A673 (cell line): ENCODE results near the gene ATP5F1D. TPM values are rescaled to one million over a fixed set of nuclear protein-coding genes. Genes with fewer than 3 reads are reported as not detected.
"Not testable (repeated sequence)": the region's sequence is repeated elsewhere in the genome, so short reads cannot be mapped to it uniquely, and the experiment has no call there.

ENCODE experiments used
- Bru-seq: library from RNA; stranded (reverse); fragments of 400-500 nt; gene quantifications from one replicate; lab custom pipeline; 2021; lab: Mats Ljungman, UMichigan
- BruChase-seq, 2 experiments: library from RNA; stranded (reverse); fragments of 400-500 nt; gene quantifications; one replicate each; lab custom pipeline; 2021; lab: Mats Ljungman, UMichigan
- BruUV-seq: library from RNA; stranded (reverse); fragments of 400-500 nt; replicated peaks from 2 replicates; lab custom pipeline; 2021; lab: Mats Ljungman, UMichigan
- CTCF ChIA-PET: fragments of 300-600 bp; sonication (Branson Sonifier 250); formaldehyde crosslinking; loops from one replicate; lab custom pipeline; 2022; ENCODE audit warnings: antibody characterized with exemption; lab: Charles Lee
- POLR2A ChIA-PET: fragments of 300-600 bp; sonication (Branson Sonifier 250); formaldehyde crosslinking; loops from one replicate; lab custom pipeline; 2022; ENCODE audit warnings: antibody characterized with exemption; ENCODE audit not compliant: low non-redundant PET; lab: Charles Lee
- DNase-seq: peaks from one replicate; pipeline ENCODE4 v3.0.0-alpha.2; 2015; ENCODE audit warnings: low spot score
- H3K27ac ChIP-seq: fragments of 200-600 bp; sonication (generic); 2 replicates; pipeline ENCODE4 v1.5.1; 2016; ENCODE audit warnings: mixed run types, low read depth, mild to moderate bottlenecking, mixed read lengths, antibody characterized with exemption, low read length; ENCODE audit not compliant: poor library complexity, severe bottlenecking
- H3K27me3 ChIP-seq: fragments of 200-600 bp; sonication (generic); replicated peaks from 2 replicates; pipeline ENCODE4 v1.6.1; 2017; ENCODE audit warnings: mixed run types, low read depth, mild to moderate bottlenecking, mixed read lengths, antibody characterized with exemption, low read length; ENCODE audit not compliant: insufficient read depth, poor library complexity
- H3K36me3 ChIP-seq: fragments of 200-600 bp; sonication (generic); 2 replicates; pipeline ENCODE4 v1.6.1; 2016; ENCODE audit warnings: mixed run types, mild to moderate bottlenecking, mixed read lengths, antibody characterized with exemption, low read length; ENCODE audit not compliant: insufficient read depth, poor library complexity, severe bottlenecking
- H3K4me1 ChIP-seq: fragments of 200-600 bp; sonication (generic); 2 replicates; pipeline ENCODE4 v1.6.1; 2017; ENCODE audit warnings: mixed run types, mild to moderate bottlenecking, mixed read lengths, antibody characterized with exemption, low read length; ENCODE audit not compliant: insufficient read depth, poor library complexity, severe bottlenecking
- H3K4me3 ChIP-seq: fragments of 200-600 bp; sonication (generic); 2 replicates; pipeline ENCODE4 v1.5.1; 2016; ENCODE audit warnings: low read depth, mixed run types, mild to moderate bottlenecking, mixed read lengths, low read length; ENCODE audit not compliant: poor library complexity, severe bottlenecking
- H3K9me3 ChIP-seq: fragments of 200-600 bp; sonication (generic); 2 replicates; pipeline ENCODE4 v1.6.1; 2016; ENCODE audit warnings: mixed run types, low read depth, mild to moderate bottlenecking, mixed read lengths, antibody characterized with exemption, low read length; ENCODE audit not compliant: poor library complexity, severe bottlenecking
- CTCF ChIP-seq: fragments of 300-800, 200-600 bp; sonication (generic); conservative IDR thresholded peaks from 2 replicates; pipeline ENCODE4 v1.5.1; 2017; ENCODE audit warnings: low read depth, mild to moderate bottlenecking, antibody characterized with exemption, low read length, moderate library complexity, mixed read lengths
- EZH2 ChIP-seq: fragments of 200-600 bp; sonication (generic); IDR thresholded peaks from 2 replicates; pipeline ENCODE4 v1.6.1; 2017; ENCODE audit warnings: borderline replicate concordance, low read depth, mild to moderate bottlenecking, mixed read lengths, antibody characterized with exemption, low read length; ENCODE audit not compliant: poor library complexity, severe bottlenecking
- intact Hi-C: fragments of 100-400 bp; cut with micrococcal nuclease; formaldehyde crosslinking; loops from one replicate; pipeline ENCODE4 v1.10.0; 2022; ENCODE audit not compliant: unreplicated experiment
- long read RNA-seq: library from polyadenylated mRNA; stranded (forward); transcript quantifications from one replicate; pipeline ENCODE4 v2.0.0, GENCODE V29; 2022
- total RNA-seq: library from RNA; stranded (reverse); gene quantifications from 2 replicates; pipeline ENCODE4 v1.2.3, GENCODE V29; 2021

The ATP5F1D gene
- total RNA-seq (237 and 250 TPM in 2 replicates), Bru-seq, nascent RNA (percentile 73 among the genes with signal in this experiment), BruChase-seq, experiment 1, labeled RNA remaining after a 2-hour chase (percentile 78 among the genes with signal in this experiment), BruChase-seq, experiment 2, labeled RNA remaining after a 6-hour chase (percentile 85 among the genes with signal in this experiment)
- long read RNA-seq, transcript ATP5F1D-201 (4 exons, 997 nt), result major isoform, 147 of 255 reads
- long read RNA-seq, transcript ATP5F1D-202 (5 exons, 704 nt), result minor isoform, 81 of 255 reads
- long read RNA-seq, partial matches to known transcripts, result 21 of 255 reads
- long read RNA-seq, other reads (novel, unspliced or antisense), result 2 of 255 reads

DNA sequence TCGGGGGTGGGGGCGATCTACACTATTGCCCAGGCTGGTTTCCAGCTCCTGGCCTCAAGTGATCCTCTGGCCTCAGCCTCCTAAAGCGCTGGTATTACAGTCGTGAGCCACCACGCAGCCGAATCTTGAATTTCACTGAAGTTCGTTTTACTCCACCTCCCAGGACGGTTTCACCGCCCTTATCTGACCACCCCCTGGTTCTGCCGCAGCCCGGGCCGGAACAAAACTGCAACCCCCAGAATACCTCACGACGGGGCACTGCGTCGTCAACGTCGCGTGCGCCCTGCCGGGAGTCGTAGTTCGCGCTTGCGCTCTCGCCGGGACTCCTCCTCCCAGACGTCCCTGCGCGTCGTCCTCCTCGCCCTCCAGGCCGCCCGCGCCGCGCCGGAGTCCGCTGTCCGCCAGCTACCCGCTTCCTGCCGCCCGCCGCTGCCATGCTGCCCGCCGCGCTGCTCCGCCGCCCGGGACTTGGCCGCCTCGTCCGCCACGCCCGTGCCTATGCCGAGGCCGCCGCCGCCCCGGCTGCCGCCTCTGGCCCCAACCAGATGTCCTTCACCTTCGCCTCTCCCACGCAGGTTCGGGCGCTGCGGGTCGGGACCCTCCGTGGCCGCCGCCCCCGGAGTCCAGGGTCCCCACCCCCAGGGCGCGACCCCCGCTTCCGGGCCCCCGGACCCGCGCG lies at the start of gene ATP5F1D:
Gene ATP5F1D, plus strand, starts transcription at position 335 of the 679 bp plus-strand sequence. Its CDS starts 100 bp downstream, at position 435.
- Histone ChIP-seq H3K27ac (peak within 1 kb of the TSS; percentile 95), H3K36me3 (peaks cover 7% of the 10 kb centered on the region), H3K4me1 (peaks cover 49% of the 10 kb centered on the region), H3K4me3 (peak within 1 kb of the TSS; percentile 98), H3K27me3 (no peaks in the 10 kb centered on the region), H3K9me3 (no peaks in the 10 kb centered on the region)
- peak; percentile 97 for DNase-seq
- no TSS peak for BruUV-seq
- CTCF ChIA-PET, result interaction anchor here (0.6 to 1.0 kb wide), 3 partner anchors 11 to 128 kb away, joined by 3 to 5 read pairs (median 4); no protein-coding TSS in a partner anchor
- TF ChIP-seq CTCF, result no peak
- no peak for TF ChIP-seq EZH2
- POLR2A ChIA-PET, result no interaction called here
- intact Hi-C loops, result loop anchor here (2.0 to 10.0 kb wide), 4 partner anchors 217 to 377 kb away; partner anchors contain the start of genes CNN2, RNU6-2, TMEM259 and WDR18

DNA sequence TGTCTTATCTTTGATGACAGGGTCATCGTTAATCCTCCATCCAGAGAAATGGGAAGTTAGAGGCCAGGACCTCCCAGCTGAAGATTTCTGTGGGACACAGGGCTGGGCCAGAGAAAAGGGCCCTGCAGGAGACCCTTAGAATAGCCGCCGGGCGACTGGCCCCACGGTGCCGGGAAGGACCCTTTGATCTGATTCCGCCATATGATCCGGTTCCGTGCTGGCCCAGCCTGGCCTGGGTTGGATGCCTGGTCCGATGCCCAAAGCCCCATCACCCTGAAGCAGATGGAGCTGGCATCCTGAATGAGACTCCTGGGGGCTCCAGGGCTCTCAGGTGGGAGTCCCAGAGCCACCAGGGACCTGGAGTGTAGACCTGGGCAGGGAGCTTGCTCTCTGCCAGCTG lies 42.0 kb upstream of the ATP5F1D start:
- intact Hi-C loops, result no loop called here
- H3K27ac ChIP-seq, result no peak overlapping the region
- peaks cover 8% of the 10 kb centered on the region for H3K4me1 ChIP-seq
- ChIA-PET POLR2A (no interaction called here), CTCF (no interaction called here)
- no peaks in the 10 kb centered on the region for H3K9me3 ChIP-seq
- BruUV-seq, result no TSS peak
- H3K27me3 ChIP-seq, result no peaks in the 10 kb centered on the region
- TF ChIP-seq CTCF (no peak), EZH2 (no peak)
- DNase-seq, result no peak
- H3K36me3 ChIP-seq, result no peaks in the 10 kb centered on the region
- no peak overlapping the region for H3K4me3 ChIP-seq

DNA sequence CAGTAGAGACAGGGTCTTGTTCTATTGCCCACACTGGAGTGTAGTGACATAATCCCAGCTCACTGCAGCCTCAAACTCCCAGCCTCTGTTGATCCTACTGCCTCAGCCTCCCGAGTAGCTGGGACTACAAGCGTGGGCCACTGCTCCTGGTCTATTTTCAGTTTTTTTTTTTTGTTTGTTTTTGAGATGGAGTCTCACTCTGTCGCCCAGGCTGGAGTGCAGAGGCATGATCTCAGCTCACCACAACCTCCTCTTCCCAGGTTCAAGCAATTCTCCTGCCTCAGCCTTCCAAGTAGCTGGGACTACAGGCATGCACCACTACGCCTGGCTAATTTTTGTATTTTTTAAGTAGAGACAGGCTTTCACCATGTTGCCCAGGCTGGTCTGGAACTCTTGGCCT lies 40.9 kb upstream of the ATP5F1D start:
- CTCF ChIA-PET, POLR2A ChIA-PET: not testable (repeated sequence)

More for the DNA sequence above, 40.9 kb upstream of the ATP5F1D start:
- DNase-seq, H3K4me3 ChIP-seq, intact Hi-C loops, H3K36me3 ChIP-seq, H3K27ac ChIP-seq, H3K9me3 ChIP-seq, BruUV-seq, H3K27me3 ChIP-seq: not testable (repeated sequence)
- H3K4me1 ChIP-seq, result peaks cover 13% of the 10 kb centered on the region
